ENCODE data around the gene PRMT2.

PRMT2 gene

GRCh38 chr21:46635324-46636180 is at the start of gene PRMT2:
PRMT2 (plus strand) TSS chr21:46635674; CDS start chr21:46636952, 1,278 bp downstream.
- DNase-seq: peak; percentile 95

- no peak for DNase-seq
Observed at GRCh38 chr21:46594276-46594675, 41.2 kb upstream of the PRMT2 start.

GRCh38 chr21:46596201-46596600 is 39.3 kb upstream of the PRMT2 start:
- DNase-seq: no peak

- DNase-seq: no peak
Observed at GRCh38 chr21:46597031-46597430, 38.4 kb upstream of the PRMT2 start.

- DNase-seq: no peak
Observed at GRCh38 chr21:46597896-46598343, 37.6 kb upstream of the PRMT2 start.

- DNase-seq: no peak
Observed at GRCh38 chr21:46598581-46599572, 36.6 kb upstream of the PRMT2 start.

- DNase-seq: no peak
Observed at GRCh38 chr21:46600305-46600704, 35.2 kb upstream of the PRMT2 start.

GRCh38 chr21:46600978-46601377 is 34.5 kb upstream of the PRMT2 start:
- no peak for DNase-seq

- no peak for DNase-seq
Observed at GRCh38 chr21:46603228-46603627, 32.2 kb upstream of the PRMT2 start.

- no peak for DNase-seq
Observed at GRCh38 chr21:46604329-46604974, 31.0 kb upstream of the PRMT2 start.

GRCh38 chr21:46604975-46605766 is 30.3 kb upstream of the PRMT2 start, which contains the start of gene S100B:
S100B (minus strand) TSS chr21:46605082; CDS start chr21:46602415, 2,667 bp downstream.
- DNase-seq: no peak

GRCh38 chr21:46605767-46606426 is 29.6 kb upstream of the PRMT2 start:
- no peak for DNase-seq

GRCh38 chr21:46606427-46606813 is 29.1 kb upstream of the PRMT2 start:
- DNase-seq: no peak

- DNase-seq: no peak
Observed at GRCh38 chr21:46607636-46608035, 27.8 kb upstream of the PRMT2 start.

GRCh38 chr21:46608672-46609111 is 26.8 kb upstream of the PRMT2 start:
- no peak for DNase-seq

GRCh38 chr21:46610018-46610701 is 25.3 kb upstream of the PRMT2 start:
- DNase-seq: no peak

- no peak for DNase-seq
Observed at GRCh38 chr21:46613391-46613790, 22.1 kb upstream of the PRMT2 start.

- no peak for DNase-seq
Observed at GRCh38 chr21:46616050-46616449, 19.4 kb upstream of the PRMT2 start.

- no peak for DNase-seq
Observed at GRCh38 chr21:46616656-46617055, 18.8 kb upstream of the PRMT2 start.

- no peak for DNase-seq
Observed at GRCh38 chr21:46617267-46618051, 18.0 kb upstream of the PRMT2 start.

All from GOT3 (cell line).